GM12892 (cell line): Measurements from ENCODE around the gene TRIO.

Experiments
- DNase-seq: peaks from one replicate; pipeline ENCODE4 v3.0.0; 2011; ENCODE audit not compliant: insufficient read length
- FAIRE-seq: peaks from 2 replicates; lab custom pipeline; 2011; peaks lifted over from hg19 to GRCh38; lab: Jason Lieb, UNC
- POLR2A ChIP-seq: IDR thresholded peaks from 2 replicates; pipeline ENCODE4 v1.6.1; 2011; ENCODE audit warnings: low read depth, low read length, control low read depth
- POLR2AphosphoS5 ChIP-seq: IDR thresholded peaks from 2 replicates; pipeline ENCODE4 v1.6.1; 2011; ENCODE audit warnings: low read depth, low read length, control low read depth
- TAF1 ChIP-seq: IDR thresholded peaks from 2 replicates; pipeline ENCODE4 v1.6.1; 2011; ENCODE audit warnings: low read depth, mild to moderate bottlenecking, control low read depth, low read length, borderline replicate concordance

The TRIO gene

GRCh38 chr5:14397717-14398116 is 254.6 kb downstream of the TRIO start:
- TF ChIP-seq TAF1 (no peak), POLR2A (no peak), POLR2AphosphoS5 (no peak)
- DNase-seq (no peak), FAIRE-seq (no peak)

- FAIRE-seq (no peak), DNase-seq (no peak)
- TF ChIP-seq TAF1 (no peak), POLR2A (no peak), POLR2AphosphoS5 (no peak)
These were observed 256.0 kb downstream of the TRIO start for GRCh38 chr5:14399054-14399692.

GRCh38 chr5:14400085-14400484 is 256.9 kb downstream of the TRIO start:
- no peak for FAIRE-seq
- no peak for DNase-seq
- TF ChIP-seq TAF1 (no peak), POLR2AphosphoS5 (no peak), POLR2A (no peak)

DNA sequence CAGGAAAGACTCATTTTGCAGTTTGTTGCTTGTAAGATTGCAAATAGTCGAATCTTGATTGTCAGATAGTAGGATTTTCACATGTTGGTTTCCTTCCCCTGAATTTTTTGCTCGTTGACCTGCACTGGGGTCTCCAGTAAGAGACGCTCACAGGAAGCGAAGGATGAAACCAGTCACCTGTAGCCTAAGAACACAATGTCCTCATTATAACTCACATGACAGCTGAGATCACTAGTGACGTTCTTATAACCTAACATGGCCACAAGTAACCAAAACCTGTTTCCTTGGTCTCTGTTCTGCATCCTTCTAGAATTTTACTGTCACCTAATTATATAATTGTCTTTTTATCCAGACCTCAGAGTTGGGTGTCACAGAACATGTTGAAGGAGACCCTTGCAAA is 257.5 kb downstream of the TRIO start:
- no peak for FAIRE-seq
- no peak for DNase-seq
- TF ChIP-seq POLR2AphosphoS5 (no peak), POLR2A (no peak), TAF1 (no peak)

DNA sequence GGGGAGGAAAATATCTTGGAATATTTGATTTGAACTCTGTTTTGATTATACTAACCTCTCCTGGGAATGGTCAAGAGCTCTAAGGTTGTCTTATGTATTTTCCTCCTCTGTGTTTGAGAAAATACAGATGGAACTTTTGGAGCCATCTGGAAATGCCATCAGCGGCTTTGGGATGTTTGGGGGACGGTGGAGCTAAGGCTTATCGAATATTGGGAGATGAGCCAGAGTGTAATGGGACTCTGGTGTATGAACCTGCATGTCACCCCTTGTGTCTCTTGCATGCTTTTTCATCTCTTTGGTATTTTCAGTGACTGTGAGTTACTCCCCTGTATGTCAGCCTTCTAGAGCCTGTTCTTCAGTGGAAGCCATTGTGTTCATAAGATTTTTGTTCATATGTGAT is 258.5 kb downstream of the TRIO start:
- TF ChIP-seq TAF1 = no peak
- no peak for TF ChIP-seq POLR2A
- no peak for TF ChIP-seq POLR2AphosphoS5
- DNase-seq (no peak), FAIRE-seq (no peak)

GRCh38 chr5:14402424-14402823 is 259.3 kb downstream of the TRIO start:
- DNase-seq (no peak), FAIRE-seq (no peak)
- TF ChIP-seq TAF1 (no peak), POLR2AphosphoS5 (peak; percentile 21; the same call in 1 of the 2 replicates), POLR2A (0 out of 2 replicates have a peak, but pooled peaks have one; percentile 24)

GRCh38 chr5:14404780-14405179 is 261.6 kb downstream of the TRIO start:
- FAIRE-seq = no peak
- TF ChIP-seq POLR2AphosphoS5 (no peak), POLR2A (no peak), TAF1 (no peak)
- no peak for DNase-seq

GRCh38 chr5:14405267-14405666 is 262.1 kb downstream of the TRIO start:
- DNase-seq (no peak), FAIRE-seq (no peak)
- TF ChIP-seq POLR2A (no peak), POLR2AphosphoS5 (no peak), TAF1 (no peak)

GRCh38 chr5:14405706-14406553 is 262.8 kb downstream of the TRIO start:
- FAIRE-seq (no peak), DNase-seq (no peak)
- no peak for TF ChIP-seq TAF1
- no peak for TF ChIP-seq POLR2A
- TF ChIP-seq POLR2AphosphoS5 = no peak

DNA sequence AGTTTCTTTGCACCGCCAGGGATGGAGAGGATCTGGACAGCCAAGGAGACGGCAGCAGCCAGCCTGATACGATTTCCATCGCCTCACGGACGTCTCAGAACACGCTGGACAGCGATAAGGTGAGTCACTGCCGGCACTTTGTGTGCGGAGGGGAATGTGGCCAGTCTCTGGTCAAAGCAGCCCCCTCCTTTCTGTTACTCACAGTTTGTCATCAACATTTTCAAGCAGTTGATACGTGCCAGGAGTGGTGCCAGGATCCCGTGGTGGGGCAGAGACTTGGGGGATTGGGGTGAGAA is 263.4 kb downstream of the TRIO start:
- TF ChIP-seq TAF1 (no peak), POLR2A (no peak), POLR2AphosphoS5 (no peak)
- no peak for FAIRE-seq
- no peak for DNase-seq

GRCh38 chr5:14407051-14407450 is 263.9 kb downstream of the TRIO start:
- no peak for TF ChIP-seq POLR2AphosphoS5
- TF ChIP-seq TAF1 = no peak
- TF ChIP-seq POLR2A = no peak
- DNase-seq = no peak
- no peak for FAIRE-seq
